ENCODE data around the gene ATAD2B.
"Not testable (repeated sequence)": the region's sequence is repeated elsewhere in the genome, so short reads cannot be mapped to it uniquely, and the experiment has no call there.

Gene ATAD2B

GRCh38 chr2:23780465-23780864, 146.5 kb downstream of the ATAD2B start:
- not testable (repeated sequence) for ATAC-seq

DNA sequence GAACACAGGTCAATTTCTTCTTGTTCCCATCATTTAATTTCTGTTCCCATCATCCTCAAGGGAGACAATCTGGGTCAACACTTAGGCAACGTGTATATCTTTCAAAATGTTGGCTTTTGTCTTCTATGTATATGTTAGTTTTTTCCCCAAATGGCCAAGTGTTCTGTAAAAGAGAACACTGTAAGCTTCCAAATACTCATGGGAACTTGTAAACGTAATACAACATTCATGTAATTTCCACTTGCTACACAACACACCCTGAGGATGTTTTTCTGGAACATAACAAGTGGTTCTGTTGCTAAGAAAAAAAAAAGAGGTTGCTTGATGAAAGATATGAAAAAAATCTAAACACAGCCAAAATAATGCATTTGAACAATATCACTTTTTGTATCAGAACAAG, 149.1 kb downstream of the ATAD2B start:
- ATAC-seq, result no peak
- TF ChIP-seq ZNF565 (CRISPR knock-in tag; conservative IDR thresholded peaks at IDR 0.05; ENCODE audit: low read depth) (no peak), ZFP3 (CRISPR knock-in tag; IDR thresholded peaks at IDR 0.05) (no peak), ZNF8 (CRISPR knock-in tag; IDR thresholded peaks at IDR 0.05) (no peak), TSHZ2 (CRISPR knock-in tag; IDR thresholded peaks at IDR 0.05) (no peak)

- TF ChIP-seq RARB (CRISPR knock-in tag; IDR thresholded peaks at IDR 0.05) (no peak), ZFP30 (CRISPR knock-in tag; IDR thresholded peaks at IDR 0.05) (no peak), TCF4 (CRISPR knock-in tag; IDR thresholded peaks at IDR 0.05; ENCODE audit: borderline replicate concordance) (no peak), BACH2 (CRISPR knock-in tag; IDR thresholded peaks at IDR 0.05; ENCODE audit: borderline replicate concordance) (no peak), CSRNP3 (CRISPR knock-in tag; IDR thresholded peaks at IDR 0.05) (no peak), CSDC2 (CRISPR knock-in tag; IDR thresholded peaks at IDR 0.05) (no peak), ZFP3 (CRISPR knock-in tag; IDR thresholded peaks at IDR 0.05) (no peak), TOX (CRISPR knock-in tag; IDR thresholded peaks at IDR 0.05; ENCODE audit: borderline replicate concordance) (no peak), POU6F1 (CRISPR knock-in tag; IDR thresholded peaks at IDR 0.05; ENCODE audit: borderline replicate concordance, low read depth) (no peak), ISL1 (CRISPR knock-in tag; IDR thresholded peaks at IDR 0.05) (no peak)
- no peak for ATAC-seq
Observed at GRCh38 chr2:23776021-23776420, 150.9 kb downstream of the ATAD2B start.

GRCh38 chr2:23772684-23773083, 154.2 kb downstream of the ATAD2B start:
- ATAC-seq, result no peak

More at GRCh38 chr2:23772684-23773083, 154.2 kb downstream of the ATAD2B start:
- TF ChIP-seq ZFP3 (CRISPR knock-in tag; IDR thresholded peaks at IDR 0.05) (no peak), CSDC2 (CRISPR knock-in tag; IDR thresholded peaks at IDR 0.05) (no peak), TCF4 (CRISPR knock-in tag; IDR thresholded peaks at IDR 0.05; ENCODE audit: borderline replicate concordance) (no peak), ZC3H10 (CRISPR knock-in tag; IDR thresholded peaks at IDR 0.05) (no peak), CSRNP3 (CRISPR knock-in tag; IDR thresholded peaks at IDR 0.05) (no peak), OSR1 (CRISPR knock-in tag; IDR thresholded peaks at IDR 0.05) (no peak), ISL1 (CRISPR knock-in tag; IDR thresholded peaks at IDR 0.05) (no peak), ZNF8 (CRISPR knock-in tag; IDR thresholded peaks at IDR 0.05) (no peak), GLIS3 (CRISPR knock-in tag; IDR thresholded peaks at IDR 0.05) (no peak), TOX (CRISPR knock-in tag; IDR thresholded peaks at IDR 0.05; ENCODE audit: borderline replicate concordance) (no peak), ZNF565 (CRISPR knock-in tag; conservative IDR thresholded peaks at IDR 0.05; ENCODE audit: low read depth) (no peak), TSHZ2 (CRISPR knock-in tag; IDR thresholded peaks at IDR 0.05) (no peak), BACH2 (CRISPR knock-in tag; IDR thresholded peaks at IDR 0.05; ENCODE audit: borderline replicate concordance) (no peak), ESRRG (CRISPR knock-in tag; IDR thresholded peaks at IDR 0.05) (no peak), ARNTL (CRISPR knock-in tag; IDR thresholded peaks at IDR 0.05; ENCODE audit: borderline replicate concordance, low read depth) (no peak)
- TF ChIP-seq, protein P1, sequence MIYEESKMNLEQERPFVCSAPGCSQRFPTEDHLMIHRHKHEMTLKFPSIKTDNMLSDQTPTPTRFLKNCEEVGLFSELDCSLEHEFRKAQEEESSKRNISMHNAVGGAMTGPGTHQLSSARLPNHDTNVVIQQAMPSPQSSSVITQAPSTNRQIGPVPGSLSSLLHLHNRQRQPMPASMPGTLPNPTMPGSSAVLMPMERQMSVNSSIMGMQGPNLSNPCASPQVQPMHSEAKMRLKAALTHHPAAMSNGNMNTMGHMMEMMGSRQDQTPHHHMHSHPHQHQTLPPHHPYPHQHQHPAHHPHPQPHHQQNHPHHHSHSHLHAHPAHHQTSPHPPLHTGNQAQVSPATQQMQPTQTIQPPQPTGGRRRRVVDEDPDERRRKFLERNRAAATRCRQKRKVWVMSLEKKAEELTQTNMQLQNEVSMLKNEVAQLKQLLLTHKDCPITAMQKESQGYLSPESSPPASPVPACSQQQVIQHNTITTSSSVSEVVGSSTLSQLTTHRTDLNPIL (CRISPR knock-in tag; IDR thresholded peaks at IDR 0.05; ENCODE audit: low read depth), result no peak
- TF ChIP-seq, protein P2, sequence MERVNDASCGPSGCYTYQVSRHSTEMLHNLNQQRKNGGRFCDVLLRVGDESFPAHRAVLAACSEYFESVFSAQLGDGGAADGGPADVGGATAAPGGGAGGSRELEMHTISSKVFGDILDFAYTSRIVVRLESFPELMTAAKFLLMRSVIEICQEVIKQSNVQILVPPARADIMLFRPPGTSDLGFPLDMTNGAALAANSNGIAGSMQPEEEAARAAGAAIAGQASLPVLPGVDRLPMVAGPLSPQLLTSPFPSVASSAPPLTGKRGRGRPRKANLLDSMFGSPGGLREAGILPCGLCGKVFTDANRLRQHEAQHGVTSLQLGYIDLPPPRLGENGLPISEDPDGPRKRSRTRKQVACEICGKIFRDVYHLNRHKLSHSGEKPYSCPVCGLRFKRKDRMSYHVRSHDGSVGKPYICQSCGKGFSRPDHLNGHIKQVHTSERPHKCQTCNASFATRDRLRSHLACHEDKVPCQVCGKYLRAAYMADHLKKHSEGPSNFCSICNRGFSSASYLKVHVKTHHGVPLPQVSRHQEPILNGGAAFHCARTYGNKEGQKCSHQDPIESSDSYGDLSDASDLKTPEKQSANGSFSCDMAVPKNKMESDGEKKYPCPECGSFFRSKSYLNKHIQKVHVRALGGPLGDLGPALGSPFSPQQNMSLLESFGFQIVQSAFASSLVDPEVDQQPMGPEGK (CRISPR knock-in tag; IDR thresholded peaks at IDR 0.05; ENCODE audit: borderline replicate concordance), result no peak
